Measurements from ENCODE around the gene PLXNA1.

PLXNA1 gene

GRCh38 chr3:126995926-126996512 is 13.1 kb downstream of the PLXNA1 start:
- CTCF ChIA-PET, result interaction anchor here (0.8 kb wide), 1 partner anchor 16 kb away, joined by 3 read pairs; no protein-coding TSS in a partner anchor
- no peaks in the 10 kb centered on the region for H3K36me3 ChIP-seq (ENCODE audit: control insufficient read depth in 4 of 4, insufficient read depth in 4 of 4, low read length in 3 of 4)

GRCh38 chr3:126996905-126997304 is 14.0 kb downstream of the PLXNA1 start:
- H3K4me3 ChIP-seq (ENCODE audit: control insufficient read depth in 1 of 7, extremely low read depth in 1 of 7, insufficient read depth in 4 of 7, low read depth in 2 of 7, low read length in 6 of 7), result no peak overlapping the region
- ChIA-PET POLR2A (no interaction called here), CTCF (no interaction called here)
- no peak overlapping the region for H3K27ac ChIP-seq (ENCODE audit: insufficient read depth in 1 of 2, low read depth in 1 of 2, low read length in 2 of 2, poor library complexity in 1 of 2, severe bottlenecking in 2 of 2)
- peaks cover 0 to 13% (median 5%) of the 10 kb centered on the region in 5 experiments for H3K27me3 ChIP-seq (replicated peaks in 2 of 5; ENCODE audit: control insufficient read depth in 4 of 5, insufficient read depth in 5 of 5, low read length in 4 of 5)
- 97% methylated on average over 7 of the region's 7 CpGs for WGBS (ENCODE audit: insufficient coverage)
- no peak for DNase-seq
- H3K36me3 ChIP-seq (ENCODE audit: control insufficient read depth in 4 of 4, insufficient read depth in 4 of 4, low read length in 3 of 4), result no peaks in the 10 kb centered on the region
- no peaks in the 10 kb centered on the region for H3K9me3 ChIP-seq (ENCODE audit: control extremely low read depth in 1 of 5, control insufficient read depth in 4 of 5, insufficient read depth in 2 of 5, low read depth in 1 of 5, low read length in 4 of 5)
- H3K4me1 ChIP-seq (ENCODE audit: control extremely low read depth in 1 of 4, control insufficient read depth in 4 of 4, insufficient read depth in 4 of 4, low read length in 3 of 4), result no peaks in the 10 kb centered on the region

More at GRCh38 chr3:126995926-126996512, 13.1 kb downstream of the PLXNA1 start:
- Histone ChIP-seq H3K27ac (ENCODE audit: insufficient read depth in 1 of 2, low read depth in 1 of 2, low read length in 2 of 2, poor library complexity in 1 of 2, severe bottlenecking in 2 of 2) (no peak overlapping the region), H3K9me3 (ENCODE audit: control extremely low read depth in 1 of 5, control insufficient read depth in 4 of 5, insufficient read depth in 2 of 5, low read depth in 1 of 5, low read length in 4 of 5) (no peaks in the 10 kb centered on the region), H3K4me1 (ENCODE audit: control extremely low read depth in 1 of 4, control insufficient read depth in 4 of 4, insufficient read depth in 4 of 4, low read length in 3 of 4) (no peaks in the 10 kb centered on the region), H3K4me3 (ENCODE audit: control insufficient read depth in 1 of 7, extremely low read depth in 1 of 7, insufficient read depth in 4 of 7, low read depth in 2 of 7, low read length in 6 of 7) (no peak overlapping the region), H3K27me3 (replicated peaks in 2 of 5; ENCODE audit: control insufficient read depth in 4 of 5, insufficient read depth in 5 of 5, low read length in 4 of 5) (peaks cover 0 to 13% (median 5%) of the 10 kb centered on the region in 5 experiments)
- WGBS (ENCODE audit: insufficient coverage), result 98% methylated on average over 11 of the region's 11 CpGs
- DNase-seq, result peak in 1 of 3 donors; percentile 15
- POLR2A ChIA-PET, result no interaction called here

- H3K27ac ChIP-seq (ENCODE audit: insufficient read depth in 1 of 2, low read depth in 1 of 2, low read length in 2 of 2, poor library complexity in 1 of 2, severe bottlenecking in 2 of 2), result no peak overlapping the region
- POLR2A ChIA-PET, result no interaction called here
- no peaks in the 10 kb centered on the region for H3K36me3 ChIP-seq (ENCODE audit: control insufficient read depth in 4 of 4, insufficient read depth in 4 of 4, low read length in 3 of 4)
These were observed 14.6 kb downstream of the PLXNA1 start for GRCh38 chr3:126997455-126998038.

GRCh38 chr3:126998320-126998719 is 15.4 kb downstream of the PLXNA1 start:
- Histone ChIP-seq H3K4me1 (ENCODE audit: control extremely low read depth in 1 of 4, control insufficient read depth in 4 of 4, insufficient read depth in 4 of 4, low read length in 3 of 4) (no peaks in the 10 kb centered on the region), H3K27me3 (replicated peaks in 2 of 5; ENCODE audit: control insufficient read depth in 4 of 5, insufficient read depth in 5 of 5, low read length in 4 of 5) (peaks cover 0 to 13% (median 5%) of the 10 kb centered on the region in 5 experiments), H3K27ac (ENCODE audit: insufficient read depth in 1 of 2, low read depth in 1 of 2, low read length in 2 of 2, poor library complexity in 1 of 2, severe bottlenecking in 2 of 2) (no peak overlapping the region), H3K4me3 (ENCODE audit: control insufficient read depth in 1 of 7, extremely low read depth in 1 of 7, insufficient read depth in 4 of 7, low read depth in 2 of 7, low read length in 6 of 7) (no peak overlapping the region), H3K9me3 (ENCODE audit: control extremely low read depth in 1 of 5, control insufficient read depth in 4 of 5, insufficient read depth in 2 of 5, low read depth in 1 of 5, low read length in 4 of 5) (no peaks in the 10 kb centered on the region), H3K36me3 (ENCODE audit: control insufficient read depth in 4 of 4, insufficient read depth in 4 of 4, low read length in 3 of 4) (no peaks in the 10 kb centered on the region)
- WGBS (ENCODE audit: insufficient coverage), result 94% methylated on average over 3 of the region's 4 CpGs
- ChIA-PET POLR2A (no interaction called here), CTCF (no interaction called here)
- no peak for DNase-seq

More at GRCh38 chr3:126997455-126998038, 14.6 kb downstream of the PLXNA1 start:
- no peak for DNase-seq
- CTCF ChIA-PET, result no interaction called here
- no peak overlapping the region for H3K4me3 ChIP-seq (ENCODE audit: control insufficient read depth in 1 of 7, extremely low read depth in 1 of 7, insufficient read depth in 4 of 7, low read depth in 2 of 7, low read length in 6 of 7)
- H3K9me3 ChIP-seq (ENCODE audit: control extremely low read depth in 1 of 5, control insufficient read depth in 4 of 5, insufficient read depth in 2 of 5, low read depth in 1 of 5, low read length in 4 of 5), result no peaks in the 10 kb centered on the region
- no peaks in the 10 kb centered on the region for H3K4me1 ChIP-seq (ENCODE audit: control extremely low read depth in 1 of 4, control insufficient read depth in 4 of 4, insufficient read depth in 4 of 4, low read length in 3 of 4)
- 99% methylated on average over 13 of the region's 19 CpGs for WGBS (ENCODE audit: insufficient coverage)
- H3K27me3 ChIP-seq (replicated peaks in 2 of 5; ENCODE audit: control insufficient read depth in 4 of 5, insufficient read depth in 5 of 5, low read length in 4 of 5), result peaks cover 0 to 13% (median 5%) of the 10 kb centered on the region in 5 experiments

- WGBS (ENCODE audit: insufficient coverage), result no CpG with 5 or more reads among the region's 3 CpGs
- Histone ChIP-seq H3K27ac (ENCODE audit: insufficient read depth in 1 of 2, low read depth in 1 of 2, low read length in 2 of 2, poor library complexity in 1 of 2, severe bottlenecking in 2 of 2) (no peak overlapping the region), H3K4me1 (ENCODE audit: control extremely low read depth in 1 of 4, control insufficient read depth in 4 of 4, insufficient read depth in 4 of 4, low read length in 3 of 4) (no peaks in the 10 kb centered on the region), H3K36me3 (ENCODE audit: control insufficient read depth in 4 of 4, insufficient read depth in 4 of 4, low read length in 3 of 4) (no peaks in the 10 kb centered on the region), H3K9me3 (ENCODE audit: control extremely low read depth in 1 of 5, control insufficient read depth in 4 of 5, insufficient read depth in 2 of 5, low read depth in 1 of 5, low read length in 4 of 5) (no peaks in the 10 kb centered on the region), H3K27me3 (replicated peaks in 2 of 5; ENCODE audit: control insufficient read depth in 4 of 5, insufficient read depth in 5 of 5, low read length in 4 of 5) (peaks cover 0 to 13% (median 5%) of the 10 kb centered on the region in 5 experiments), H3K4me3 (ENCODE audit: control insufficient read depth in 1 of 7, extremely low read depth in 1 of 7, insufficient read depth in 4 of 7, low read depth in 2 of 7, low read length in 6 of 7) (no peak overlapping the region)
- no peak for DNase-seq
- POLR2A ChIA-PET, result no interaction called here
- CTCF ChIA-PET, result no interaction called here
These were observed 15.8 kb downstream of the PLXNA1 start for GRCh38 chr3:126998728-126999127.

GRCh38 chr3:126999383-126999782 is 16.5 kb downstream of the PLXNA1 start:
- no peak overlapping the region for H3K4me3 ChIP-seq (ENCODE audit: control insufficient read depth in 1 of 7, extremely low read depth in 1 of 7, insufficient read depth in 4 of 7, low read depth in 2 of 7, low read length in 6 of 7)
- peaks cover 0 to 11% (median 2%) of the 10 kb centered on the region in 5 experiments for H3K27me3 ChIP-seq (replicated peaks in 2 of 5; ENCODE audit: control insufficient read depth in 4 of 5, insufficient read depth in 5 of 5, low read length in 4 of 5)
- CTCF ChIA-PET, result no interaction called here
- POLR2A ChIA-PET, result no interaction called here
- 98% methylated on average over 6 of the region's 15 CpGs for WGBS (ENCODE audit: insufficient coverage)
- H3K36me3 ChIP-seq (ENCODE audit: control insufficient read depth in 4 of 4, insufficient read depth in 4 of 4, low read length in 3 of 4), result no peaks in the 10 kb centered on the region
- H3K27ac ChIP-seq (ENCODE audit: insufficient read depth in 1 of 2, low read depth in 1 of 2, low read length in 2 of 2, poor library complexity in 1 of 2, severe bottlenecking in 2 of 2), result no peak overlapping the region
- DNase-seq, result no peak
- no peaks in the 10 kb centered on the region for H3K4me1 ChIP-seq (ENCODE audit: control extremely low read depth in 1 of 4, control insufficient read depth in 4 of 4, insufficient read depth in 4 of 4, low read length in 3 of 4)
- no peaks in the 10 kb centered on the region for H3K9me3 ChIP-seq (ENCODE audit: control extremely low read depth in 1 of 5, control insufficient read depth in 4 of 5, insufficient read depth in 2 of 5, low read depth in 1 of 5, low read length in 4 of 5)

GRCh38 chr3:127000119-127000518 is 17.2 kb downstream of the PLXNA1 start:
- Histone ChIP-seq H3K4me1 (ENCODE audit: control extremely low read depth in 1 of 4, control insufficient read depth in 4 of 4, insufficient read depth in 4 of 4, low read length in 3 of 4) (no peaks in the 10 kb centered on the region), H3K36me3 (ENCODE audit: control insufficient read depth in 4 of 4, insufficient read depth in 4 of 4, low read length in 3 of 4) (no peaks in the 10 kb centered on the region), H3K27me3 (replicated peaks in 2 of 5; ENCODE audit: control insufficient read depth in 4 of 5, insufficient read depth in 5 of 5, low read length in 4 of 5) (peaks cover 0 to 11% (median 2%) of the 10 kb centered on the region in 5 experiments), H3K9me3 (ENCODE audit: control extremely low read depth in 1 of 5, control insufficient read depth in 4 of 5, insufficient read depth in 2 of 5, low read depth in 1 of 5, low read length in 4 of 5) (no peaks in the 10 kb centered on the region), H3K4me3 (ENCODE audit: control insufficient read depth in 1 of 7, extremely low read depth in 1 of 7, insufficient read depth in 4 of 7, low read depth in 2 of 7, low read length in 6 of 7) (no peak overlapping the region), H3K27ac (ENCODE audit: insufficient read depth in 1 of 2, low read depth in 1 of 2, low read length in 2 of 2, poor library complexity in 1 of 2, severe bottlenecking in 2 of 2) (no peak overlapping the region)
- ChIA-PET POLR2A (no interaction called here), CTCF (no interaction called here)
- DNase-seq, result no peak
- 96% methylated on average over 14 of the region's 15 CpGs for WGBS (ENCODE audit: insufficient coverage)
